Islet of Langerhans (tissue), 1 donor: ENCODE results near the gene SEC14L1.
A peak's percentile ranks its signal among the peaks of the same experiment; 100 is the strongest.

Experiments
- FAIRE-seq: peaks from one replicate; lab custom pipeline; 2011; peaks lifted over from hg19 to GRCh38; lab: Jason Lieb, UNC

SEC14L1 gene

GRCh38 chr17:77214328-77214727 lies 73.6 kb downstream of the SEC14L1 start:
- FAIRE-seq = no peak

DNA sequence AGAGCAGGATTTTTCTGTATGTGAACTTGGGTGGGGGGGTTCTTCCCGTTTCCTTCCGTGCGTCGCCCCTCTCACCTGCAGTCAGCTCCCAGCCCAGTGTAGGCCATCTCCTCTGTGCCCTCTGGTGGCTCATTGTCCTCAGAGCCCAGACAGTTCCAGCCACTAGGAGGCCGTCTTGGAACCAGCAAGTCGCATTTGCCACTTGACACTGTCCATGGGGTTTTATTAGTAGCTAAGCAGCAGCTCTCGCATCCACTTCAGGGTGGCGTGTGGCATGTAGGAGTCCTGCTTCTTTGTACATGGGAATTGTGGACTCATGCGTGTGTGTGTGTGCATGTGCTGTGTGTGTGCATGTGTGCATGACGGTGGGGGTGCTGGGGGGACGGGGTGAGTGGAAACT lies 74.0 kb downstream of the SEC14L1 start:
- FAIRE-seq = no peak

DNA sequence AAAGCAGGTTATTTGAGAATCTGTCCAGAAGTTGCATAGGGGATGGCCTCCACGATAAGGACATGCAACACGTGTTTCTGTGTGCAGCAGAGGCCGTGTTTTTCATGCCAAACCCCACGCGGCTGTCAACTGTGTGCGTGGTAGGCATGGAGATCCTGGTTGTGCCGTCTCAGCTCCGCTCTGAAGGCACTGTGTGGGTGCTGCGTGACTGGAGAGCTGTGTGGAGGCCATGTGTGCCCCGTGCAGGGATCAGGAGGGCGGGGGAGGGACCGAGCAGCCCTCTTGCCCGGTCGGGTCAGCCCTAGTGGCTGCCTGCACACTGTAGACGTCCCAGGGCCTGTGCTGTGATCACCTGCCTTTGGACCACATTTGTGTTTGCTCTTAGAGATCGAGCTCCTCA lies 74.5 kb downstream of the SEC14L1 start:
- FAIRE-seq = no peak

GRCh38 chr17:77216486-77216885 lies 75.7 kb downstream of the SEC14L1 start:
- FAIRE-seq = no peak

DNA sequence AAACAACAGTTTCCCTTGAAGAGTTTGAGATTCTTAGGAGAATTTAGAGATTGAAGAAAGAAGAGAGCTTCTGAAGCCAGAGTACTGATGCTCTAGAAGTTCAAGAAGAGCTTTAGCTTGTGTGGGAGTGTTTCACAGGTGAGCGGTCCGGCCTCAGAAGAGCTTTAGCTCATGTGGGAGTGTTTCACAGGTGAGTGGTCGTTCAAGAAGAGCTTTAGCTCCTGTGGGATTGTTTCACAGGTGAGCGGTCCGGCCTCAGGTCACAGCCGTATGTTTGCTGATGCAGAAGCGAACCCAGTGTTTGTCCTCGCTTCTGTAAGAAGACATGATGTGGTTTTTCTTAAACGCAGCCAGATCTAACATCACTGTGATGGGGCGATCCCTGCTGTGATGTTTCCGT lies 76.4 kb downstream of the SEC14L1 start:
- no peak for FAIRE-seq

DNA sequence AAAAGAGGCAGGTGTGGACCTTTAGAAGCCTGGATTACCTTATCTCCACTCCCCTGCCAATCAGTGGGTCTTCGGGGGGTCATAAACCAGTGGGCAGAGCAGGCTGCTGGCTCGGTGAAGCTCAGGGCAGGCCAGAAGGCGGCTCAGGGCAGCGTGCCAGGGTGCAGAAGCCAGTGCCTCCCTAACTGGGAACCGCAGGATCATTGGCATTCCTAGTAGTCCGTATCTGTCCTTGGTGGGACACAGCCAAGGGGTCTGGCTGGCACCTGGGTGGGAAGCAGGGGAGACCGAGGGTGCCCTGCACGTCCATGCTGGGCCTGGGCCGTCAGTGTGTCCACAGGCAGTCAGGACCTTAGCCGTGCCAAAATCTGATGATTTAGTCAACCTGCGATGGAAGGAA lies 76.8 kb downstream of the SEC14L1 start:
- FAIRE-seq = no peak

GRCh38 chr17:77218902-77219301 lies 78.1 kb downstream of the SEC14L1 start:
- FAIRE-seq = no peak

DNA sequence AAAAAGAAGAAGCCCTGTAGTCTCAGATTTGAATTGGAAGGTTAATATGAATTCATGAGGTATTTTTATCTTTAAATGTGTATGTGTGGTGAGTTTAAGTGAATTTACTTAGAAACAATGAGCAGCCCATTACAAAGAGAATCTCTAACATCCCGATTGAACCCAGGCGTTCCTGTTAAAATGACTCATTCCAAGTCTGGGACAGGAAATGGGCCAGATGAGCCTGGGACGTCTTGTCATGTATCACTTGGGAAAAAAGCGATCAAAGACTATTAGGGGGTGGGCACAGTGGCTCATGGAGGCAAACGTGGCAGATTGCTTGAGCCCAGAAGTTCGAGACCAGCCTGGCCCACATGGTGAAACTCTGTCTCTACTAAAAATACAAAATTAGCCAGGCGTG lies 81.6 kb downstream of the SEC14L1 start:
- FAIRE-seq = no peak

DNA sequence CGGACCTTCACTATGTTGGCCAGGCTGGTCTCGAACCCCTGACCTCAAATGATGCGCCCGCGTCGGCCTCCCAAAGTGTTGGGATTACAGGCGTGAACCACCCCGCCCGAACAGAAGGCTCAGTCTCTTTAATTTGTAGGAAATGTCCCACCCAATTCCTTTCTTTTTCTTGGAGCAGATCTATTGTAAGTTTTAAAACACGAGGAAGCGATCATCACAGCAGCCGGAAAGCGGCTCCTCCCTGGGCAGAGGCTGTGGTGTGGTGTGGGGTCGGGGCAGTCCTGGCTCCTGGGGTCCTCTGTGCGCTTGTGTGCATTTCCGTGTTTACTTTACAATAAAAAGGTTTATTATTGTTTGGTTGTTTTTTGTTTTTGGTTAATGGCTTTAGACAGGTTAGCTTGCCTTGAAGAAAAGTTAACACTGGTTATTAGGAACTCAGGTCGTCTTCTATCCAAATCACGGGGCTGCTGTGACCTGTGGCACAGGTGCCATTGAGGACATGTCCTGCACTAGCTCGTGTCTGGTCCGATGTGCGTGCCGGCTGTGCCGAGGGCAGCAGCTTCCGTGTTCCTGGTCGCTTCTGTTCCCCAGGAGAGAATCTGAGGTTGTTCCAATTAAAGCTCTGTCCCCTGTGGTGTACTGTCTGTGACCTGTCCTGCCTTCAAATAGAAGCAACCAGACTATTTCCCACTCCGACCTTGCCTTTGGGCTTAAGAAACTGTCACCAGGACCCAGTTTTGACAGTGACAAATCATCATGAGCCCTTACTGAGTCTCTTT lies 83.1 kb downstream of the SEC14L1 start:
- no peak for FAIRE-seq

DNA sequence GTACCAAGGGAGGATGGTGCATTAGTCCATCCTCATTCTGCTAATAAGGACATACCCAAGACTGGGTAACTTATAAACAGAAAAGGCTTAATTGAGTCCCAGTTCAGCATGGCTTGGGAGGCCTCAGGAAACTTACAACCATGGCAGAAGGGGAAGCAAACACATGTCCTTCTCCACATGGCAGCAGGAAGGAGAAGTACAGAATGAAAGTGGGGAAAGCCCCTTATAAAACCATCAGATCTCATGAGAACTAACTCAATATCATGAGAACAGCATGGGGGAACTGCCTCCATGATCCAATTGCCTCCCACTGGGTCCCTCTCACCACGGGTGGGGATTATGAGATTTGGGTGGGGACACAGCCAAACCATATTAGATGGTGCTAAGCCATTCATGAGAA lies 84.5 kb downstream of the SEC14L1 start:
- no peak for FAIRE-seq

DNA sequence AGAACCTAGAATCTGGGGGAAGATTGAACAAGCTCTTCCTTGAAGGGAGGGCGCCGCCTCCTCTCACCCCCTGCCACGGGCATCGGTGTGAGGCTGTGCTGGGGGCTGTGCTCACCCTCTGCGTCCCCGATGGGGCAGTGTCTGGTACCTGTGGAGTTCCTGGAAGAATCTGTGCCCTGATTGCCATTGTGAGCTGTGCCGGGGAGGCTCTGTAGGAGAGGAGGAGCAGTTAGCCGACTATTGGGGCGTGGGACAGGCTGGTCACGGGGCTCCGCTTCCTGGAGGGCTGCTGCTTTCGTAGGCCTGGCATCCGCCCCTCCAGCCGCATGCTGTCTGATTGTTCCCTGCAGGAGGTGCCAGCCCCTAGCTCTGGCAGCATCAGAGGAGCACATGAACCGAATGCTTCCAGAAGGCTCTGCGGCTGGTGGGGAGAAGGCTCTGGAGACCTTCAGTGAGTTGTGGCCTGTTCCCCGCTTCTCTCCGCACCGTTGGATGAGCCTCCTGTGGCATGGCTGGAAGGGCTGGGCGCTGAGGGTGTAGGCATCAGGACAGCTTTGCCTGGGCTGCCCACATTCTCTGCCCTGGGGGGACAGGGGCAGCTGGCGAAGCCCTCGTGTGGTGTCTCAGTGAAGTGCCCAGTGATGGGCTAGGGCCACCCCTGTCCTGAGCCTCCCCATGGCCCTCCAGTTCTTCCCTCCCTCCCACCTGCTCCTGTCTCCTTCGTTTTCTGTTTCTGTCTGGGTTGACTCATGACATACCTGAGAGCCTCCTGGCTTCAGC lies 86.9 kb downstream of the SEC14L1 start:
- no peak for FAIRE-seq

GRCh38 chr17:77228241-77228752 lies 87.5 kb downstream of the SEC14L1 start:
- no peak for FAIRE-seq

GRCh38 chr17:77228816-77229215 lies 88.0 kb downstream of the SEC14L1 start:
- FAIRE-seq = no peak

- FAIRE-seq = no peak
Measured at GRCh38 chr17:77229786-77230435, 89.1 kb downstream of the SEC14L1 start.

DNA sequence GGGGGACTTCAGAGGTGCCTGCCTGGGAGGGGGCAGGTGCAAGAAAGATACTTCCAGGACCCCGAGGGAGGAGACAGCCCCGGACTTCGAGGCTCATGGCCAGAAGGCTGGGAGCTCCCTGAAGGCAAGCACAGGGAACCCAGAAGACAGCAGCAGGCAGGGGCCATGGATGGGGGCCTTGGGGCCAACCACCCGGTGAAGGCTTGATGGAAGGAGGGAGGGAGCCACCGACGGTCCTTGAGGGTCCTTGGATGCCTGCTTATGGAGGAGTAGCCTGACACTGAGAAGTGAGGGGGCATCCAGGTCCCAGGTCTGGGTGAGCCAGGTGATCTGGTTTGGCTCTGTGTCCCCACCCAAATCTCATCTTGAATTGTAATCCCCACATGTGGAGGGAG lies 89.7 kb downstream of the SEC14L1 start:
- FAIRE-seq = no peak

DNA sequence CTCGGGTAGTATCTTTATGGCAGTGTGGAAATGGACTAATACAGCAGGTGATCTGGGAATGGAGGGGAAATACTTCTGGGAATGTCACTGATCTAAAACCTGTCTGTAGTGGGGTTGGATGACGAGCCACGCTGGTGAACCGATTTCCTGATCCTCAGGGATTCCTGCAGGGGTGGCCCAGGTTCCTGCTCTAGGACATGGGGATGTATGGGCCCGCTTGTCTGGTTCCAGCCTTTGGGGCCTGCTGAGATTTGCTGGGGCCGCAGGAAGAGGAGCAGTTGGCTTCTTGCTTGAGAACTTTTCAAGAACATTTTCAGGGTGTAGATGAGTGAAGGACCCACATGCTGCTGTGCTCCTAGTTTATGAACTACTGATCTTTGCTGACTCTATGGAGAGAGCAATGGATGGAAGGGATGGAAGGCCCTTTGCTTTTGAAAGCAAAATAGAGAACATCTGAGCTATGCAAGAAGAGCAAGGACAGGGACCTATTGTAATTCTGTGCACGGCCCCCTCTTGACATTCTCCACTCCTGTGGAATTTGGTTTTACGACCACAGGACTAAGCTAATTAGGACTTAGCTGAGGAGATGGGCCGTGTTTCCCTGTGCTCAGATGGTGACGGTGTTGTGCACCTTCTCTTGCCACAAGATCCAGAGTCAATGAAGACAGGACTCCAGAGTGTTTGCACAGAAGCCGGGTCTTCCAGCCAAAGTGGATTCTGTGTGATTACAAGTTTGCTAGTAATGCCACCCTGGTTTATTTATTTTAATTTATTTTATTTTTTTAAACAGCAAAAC lies 90.5 kb downstream of the SEC14L1 start:
- FAIRE-seq = no peak

GRCh38 chr17:77233127-77233526 lies 92.4 kb downstream of the SEC14L1 start:
- FAIRE-seq = no peak

GRCh38 chr17:77233635-77234334 lies 93.0 kb downstream of the SEC14L1 start:
- no peak for FAIRE-seq

DNA sequence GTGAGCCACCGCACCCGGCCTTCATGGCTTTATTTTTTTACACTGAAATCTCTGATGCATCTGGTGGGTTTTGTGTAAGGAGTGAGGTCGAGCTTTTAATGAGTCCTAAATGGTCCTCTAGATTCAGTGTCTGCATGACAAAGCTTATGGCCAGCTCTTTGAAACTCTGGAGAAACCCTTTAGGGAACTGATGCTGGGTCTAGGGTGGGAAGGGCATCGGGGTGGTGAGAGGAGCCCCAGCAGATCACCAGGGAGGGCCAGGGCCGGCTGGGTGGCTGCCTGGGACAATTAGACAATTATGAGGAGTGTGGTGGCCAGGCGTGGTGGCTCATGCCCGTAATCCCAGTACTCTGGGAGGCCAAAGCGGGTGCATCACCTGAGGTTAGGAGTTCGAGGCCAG lies 93.9 kb downstream of the SEC14L1 start:
- no peak for FAIRE-seq

DNA sequence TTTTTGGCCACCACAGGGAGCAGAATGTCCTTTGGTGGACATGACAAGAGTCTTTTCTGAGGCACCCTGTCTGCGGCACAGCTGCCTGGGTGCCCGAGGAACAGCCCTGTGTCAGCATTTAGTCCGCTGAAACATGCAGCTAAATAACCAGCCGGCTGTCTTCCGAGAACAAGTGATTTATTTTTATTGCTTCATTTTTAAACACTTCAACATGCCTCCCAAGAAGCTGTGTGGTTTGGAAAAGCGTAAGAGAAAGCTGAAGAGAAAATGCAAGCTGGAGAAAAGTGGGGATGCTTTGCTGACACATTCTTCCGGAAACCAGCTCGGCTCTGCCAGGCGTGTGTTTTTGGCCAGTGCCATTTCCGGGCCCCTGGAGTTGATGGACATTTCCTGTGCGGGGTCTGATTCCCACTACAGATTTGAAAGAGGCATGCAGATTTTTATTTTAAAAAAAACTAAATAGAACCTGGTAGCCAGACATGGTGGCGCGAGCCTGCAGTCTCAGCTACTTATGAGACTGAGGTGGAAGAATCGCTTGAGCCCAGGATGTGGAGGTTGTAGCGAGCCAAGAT lies 94.7 kb downstream of the SEC14L1 start:
- FAIRE-seq = peak; percentile 61
